Natural killer cell (primary cell): ENCODE measurements around the gene LMBRD1. TPM values are rescaled to one million over a fixed set of nuclear protein-coding genes. Genes with fewer than 3 reads are reported as not detected.

Source experiments
- ATAC-seq, 3 donors: fragments of 150-1000 bp in 2 of 3; fragments of 200-7000 bp in 1 of 3; cut with Tn5 transposase; 1 replicate in 1 of 3; 2 replicates in 2 of 3; pipeline ENCODE4 v1.10.0; 2021; ENCODE audit warnings: mild to moderate bottlenecking in 2 of 3, moderate library complexity in 2 of 3
- DNase-seq, 2 donors: peaks; one replicate each; pipeline versions ENCODE4 v3.0.0 to v3.0.0-alpha.2; 2013 to 2021; ENCODE audit warnings: mixed read lengths in 1 of 2
- H3K27ac ChIP-seq: one replicate; pipeline ENCODE4 v1.5.1; 2013; ENCODE audit warnings: mild to moderate bottlenecking, low read length
- H3K27me3 ChIP-seq: one replicate; pipeline ENCODE4 v1.6.1; 2013; ENCODE audit warnings: low read length; ENCODE audit not compliant: control insufficient read depth, insufficient read depth
- H3K36me3 ChIP-seq: one replicate; pipeline ENCODE4 v1.6.1; 2013; ENCODE audit warnings: low read length; ENCODE audit not compliant: control insufficient read depth, insufficient read depth
- H3K4me1 ChIP-seq: one replicate; pipeline ENCODE4 v1.6.1; 2013; ENCODE audit warnings: low read length; ENCODE audit not compliant: control insufficient read depth, insufficient read depth
- H3K4me3 ChIP-seq: one replicate; pipeline ENCODE4 v1.5.1; 2013; ENCODE audit warnings: low read length
- H3K9me3 ChIP-seq: one replicate; pipeline ENCODE4 v1.6.1; 2013; ENCODE audit warnings: low read length; ENCODE audit not compliant: control insufficient read depth, insufficient read depth
- H3K27ac Mint-ChIP-seq, 2 donors: one replicate each; pipeline ENCODE4 v1.8.0; 2022; ENCODE audit warnings: mild to moderate bottlenecking in 2 of 2, mixed read lengths in 2 of 2, moderate library complexity in 1 of 2
- H3K27me3 Mint-ChIP-seq, 2 donors: one replicate each; pipeline ENCODE4 v1.8.0; 2022; ENCODE audit warnings: low read depth in 2 of 2, mixed read lengths in 2 of 2
- H3K36me3 Mint-ChIP-seq: one replicate; pipeline ENCODE4 v1.8.0; 2022; ENCODE audit warnings: mixed read lengths
- H3K4me1 Mint-ChIP-seq, 2 donors: one replicate each; pipeline ENCODE4 v1.8.0; 2022; ENCODE audit warnings: mixed read lengths in 2 of 2
- H3K4me3 Mint-ChIP-seq: one replicate; pipeline ENCODE4 v1.8.0; 2022; ENCODE audit warnings: mild to moderate bottlenecking, moderate library complexity, mixed read lengths
- H3K9me3 Mint-ChIP-seq, 2 donors: one replicate each; pipeline ENCODE4 v1.8.0; 2022; ENCODE audit warnings: mixed read lengths in 2 of 2
- WGBS: methylation state at CpG from one replicate; pipeline ENCODE4 v1.1.7; 2013; ENCODE audit warnings: missing lambda C conversion rate; ENCODE audit not compliant: insufficient coverage; 5-methylcytosine and 5-hydroxymethylcytosine counted together
- intact Hi-C: fragments of 100-400 bp; cut with micrococcal nuclease; formaldehyde crosslinking; loops from one replicate; pipeline ENCODE4 v1.14.2; 2022
- total RNA-seq, 4 donors: library from RNA; stranded (reverse); fragments of 120-200 nt in 1 of 4; gene quantifications; one replicate each; pipeline versions ENCODE4 v1.2.3 to v1.2.4, GENCODE V29; 2013 to 2022
- TF ChIP-seq, protein P1 (sequence below): fragments of 200-600 bp; IDR thresholded peaks from one replicate; pipeline ENCODE4 v1.8.0; 2022; ENCODE audit warnings: antibody characterized with exemption

LMBRD1 gene
- total RNA-seq, 3 donors from 2014 or later (not counting 1 experiment from before 2014, with no cell fraction given): 41.0 to 43.1 (median 41.1) TPM

DNA sequence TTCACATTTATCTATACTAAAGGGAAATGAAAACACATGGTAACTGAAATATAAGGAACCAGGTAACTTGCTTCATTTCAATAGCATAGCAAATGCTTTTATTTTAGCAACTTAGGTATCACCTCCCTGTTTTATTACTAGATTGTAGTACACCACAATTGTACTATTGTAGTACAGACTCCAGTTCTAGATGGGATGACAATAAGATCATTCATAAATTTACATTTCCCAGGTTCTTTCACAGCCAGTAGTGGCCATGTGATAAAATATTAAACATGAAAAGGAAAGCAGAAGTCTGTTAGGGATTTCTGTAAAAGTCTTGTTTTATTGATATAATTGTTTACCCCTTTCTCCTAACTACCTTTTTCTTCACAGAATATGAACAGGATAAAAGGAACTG lies 97.2 kb downstream of the LMBRD1 start:
- Histone ChIP-seq H3K27ac (no peak overlapping the region), H3K4me3 (no peak overlapping the region), H3K4me1 (no peaks in the 10 kb centered on the region), H3K36me3 (peaks cover 27% of the 10 kb centered on the region), H3K9me3 (no peaks in the 10 kb centered on the region), H3K27me3 (no peaks in the 10 kb centered on the region)
- DNase-seq: no peak
- no peak for ATAC-seq
- Mint-ChIP-seq H3K4me3 (no peak overlapping the region), H3K9me3 (no peaks in the 10 kb centered on the region), H3K27me3 (no peaks in the 10 kb centered on the region), H3K4me1 (no peaks in the 10 kb centered on the region), H3K27ac (no peak overlapping the region), H3K36me3 (peaks cover 17% of the 10 kb centered on the region)
- intact Hi-C loops: no loop called here
- TF ChIP-seq, protein P1, sequence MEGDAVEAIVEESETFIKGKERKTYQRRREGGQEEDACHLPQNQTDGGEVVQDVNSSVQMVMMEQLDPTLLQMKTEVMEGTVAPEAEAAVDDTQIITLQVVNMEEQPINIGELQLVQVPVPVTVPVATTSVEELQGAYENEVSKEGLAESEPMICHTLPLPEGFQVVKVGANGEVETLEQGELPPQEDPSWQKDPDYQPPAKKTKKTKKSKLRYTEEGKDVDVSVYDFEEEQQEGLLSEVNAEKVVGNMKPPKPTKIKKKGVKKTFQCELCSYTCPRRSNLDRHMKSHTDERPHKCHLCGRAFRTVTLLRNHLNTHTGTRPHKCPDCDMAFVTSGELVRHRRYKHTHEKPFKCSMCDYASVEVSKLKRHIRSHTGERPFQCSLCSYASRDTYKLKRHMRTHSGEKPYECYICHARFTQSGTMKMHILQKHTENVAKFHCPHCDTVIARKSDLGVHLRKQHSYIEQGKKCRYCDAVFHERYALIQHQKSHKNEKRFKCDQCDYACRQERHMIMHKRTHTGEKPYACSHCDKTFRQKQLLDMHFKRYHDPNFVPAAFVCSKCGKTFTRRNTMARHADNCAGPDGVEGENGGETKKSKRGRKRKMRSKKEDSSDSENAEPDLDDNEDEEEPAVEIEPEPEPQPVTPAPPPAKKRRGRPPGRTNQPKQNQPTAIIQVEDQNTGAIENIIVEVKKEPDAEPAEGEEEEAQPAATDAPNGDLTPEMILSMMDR: no peak

DNA sequence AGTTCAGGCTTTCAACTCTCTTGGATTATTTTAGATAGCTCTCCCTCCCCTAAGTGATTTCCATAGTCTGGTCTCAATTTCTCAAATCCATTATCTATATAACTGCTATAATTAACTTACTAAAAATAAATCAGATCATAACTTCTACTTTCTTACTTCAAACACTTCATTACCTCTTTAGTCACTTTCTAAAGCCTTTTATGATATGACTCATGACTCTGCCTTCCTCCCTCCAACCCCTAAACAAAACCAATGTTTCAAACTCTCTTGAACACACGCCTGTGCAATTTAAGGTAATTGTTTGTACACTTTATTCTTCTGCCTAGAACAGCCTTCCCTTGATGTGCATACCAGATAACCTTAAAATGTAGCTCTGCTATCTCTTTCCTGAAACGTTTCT lies 100.5 kb downstream of the LMBRD1 start:
- no peak overlapping the region for H3K27ac Mint-ChIP-seq
- no peaks in the 10 kb centered on the region for H3K4me1 Mint-ChIP-seq
- no peaks in the 10 kb centered on the region for H3K9me3 Mint-ChIP-seq
- no peaks in the 10 kb centered on the region for H3K9me3 ChIP-seq
- no peak overlapping the region for H3K4me3 ChIP-seq
- TF ChIP-seq, protein P1: no peak
- no peak overlapping the region for H3K4me3 Mint-ChIP-seq
- H3K36me3 Mint-ChIP-seq: peaks cover 17% of the 10 kb centered on the region
- H3K27me3 ChIP-seq: no peaks in the 10 kb centered on the region
- WGBS: 84% methylated on average over 2 of the region's 2 CpGs
- no peak for DNase-seq
- H3K27ac ChIP-seq: no peak overlapping the region
- peaks cover 30% of the 10 kb centered on the region for H3K36me3 ChIP-seq
- no peaks in the 10 kb centered on the region for H3K4me1 ChIP-seq
- no peaks in the 10 kb centered on the region for H3K27me3 Mint-ChIP-seq
- intact Hi-C loops: no loop called here
- no peak for ATAC-seq

DNA sequence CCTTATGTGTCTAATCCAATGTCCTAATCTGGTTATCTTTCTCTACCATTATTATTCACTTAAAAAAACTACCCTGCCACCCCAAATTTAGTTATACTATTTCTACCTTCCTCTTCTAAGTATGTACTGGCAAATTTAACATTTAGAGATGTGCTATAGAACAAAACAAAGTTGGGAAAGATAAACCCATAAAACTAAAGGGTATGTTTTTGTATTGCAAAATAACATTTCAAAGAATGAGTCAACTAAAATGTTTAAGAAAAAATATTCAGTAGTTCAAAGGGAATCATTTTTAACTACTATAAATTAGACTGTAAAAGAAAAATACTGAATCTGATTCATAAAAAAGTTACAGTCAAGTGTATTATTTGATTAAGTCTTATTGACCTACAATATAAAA lies 103.0 kb downstream of the LMBRD1 start:
- Histone ChIP-seq H3K4me1 (no peaks in the 10 kb centered on the region), H3K27me3 (no peaks in the 10 kb centered on the region), H3K36me3 (peaks cover 19% of the 10 kb centered on the region), H3K9me3 (no peaks in the 10 kb centered on the region), H3K4me3 (no peak overlapping the region), H3K27ac (no peak overlapping the region)
- no peak for DNase-seq
- Mint-ChIP-seq H3K9me3 (no peaks in the 10 kb centered on the region), H3K4me1 (no peaks in the 10 kb centered on the region), H3K27me3 (no peaks in the 10 kb centered on the region), H3K27ac (no peak overlapping the region), H3K4me3 (no peak overlapping the region), H3K36me3 (peaks cover 17% of the 10 kb centered on the region)
- no peak for ATAC-seq
- TF ChIP-seq, protein P1: no peak
- intact Hi-C loops: no loop called here

DNA sequence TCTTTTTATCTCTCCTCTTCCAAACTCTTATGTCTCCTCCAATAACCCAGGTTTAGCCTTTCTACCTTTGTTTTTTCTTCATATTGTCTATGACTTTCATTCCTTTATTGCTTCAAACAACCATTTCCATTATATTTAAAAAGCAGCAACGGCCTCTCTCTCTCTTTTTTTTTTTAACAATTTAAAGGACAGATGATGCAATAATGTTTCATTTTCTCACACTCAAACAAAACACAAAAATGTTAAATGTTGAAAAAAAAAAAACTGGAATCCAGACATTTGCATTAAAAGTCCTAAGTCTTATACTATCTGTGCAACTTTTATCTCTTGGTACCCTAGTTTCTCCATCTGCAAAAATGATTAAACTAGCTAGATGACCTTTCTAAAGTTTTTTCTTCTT lies 105.8 kb downstream of the LMBRD1 start:
- peaks cover 3% of the 10 kb centered on the region for H3K36me3 ChIP-seq
- Mint-ChIP-seq H3K4me3 (no peak overlapping the region), H3K4me1 (peaks cover 0 to 5% of the 10 kb centered on the region in 2 donors), H3K27me3 (no peaks in the 10 kb centered on the region), H3K27ac (no peak overlapping the region), H3K36me3 (no peaks in the 10 kb centered on the region), H3K9me3 (no peaks in the 10 kb centered on the region)
- H3K4me3 ChIP-seq: no peak overlapping the region
- TF ChIP-seq, protein P1: no peak
- ATAC-seq: no peak
- intact Hi-C loops: no loop called here
- 100% methylated on average over 1 of the region's 1 CpG for WGBS
- H3K9me3 ChIP-seq: no peaks in the 10 kb centered on the region
- no peak overlapping the region for H3K27ac ChIP-seq
- no peaks in the 10 kb centered on the region for H3K4me1 ChIP-seq
- no peak for DNase-seq
- no peaks in the 10 kb centered on the region for H3K27me3 ChIP-seq
